K562 (cell line): ENCODE results near the gene MTERF4. TPM values are rescaled to one million over a fixed set of nuclear protein-coding genes. Genes with fewer than 3 reads are reported as not detected.

Experiments used
- ATAC-seq: fragments of 200-7000 bp; cut with Tn5 transposase; 3 replicates; pipeline ENCODE4 v1.9.1; 2020; ENCODE audit warnings: moderate library complexity
- BruUV-seq: library from RNA; stranded (reverse); fragments of 400-500 nt; replicated peaks from 2 replicates; lab custom pipeline; 2021; lab: Mats Ljungman, UMichigan
- CTCF ChIA-PET: fragments of 300-600 bp; formaldehyde crosslinking; extraction: SDS; loops from one replicate; lab custom pipeline; 2021; ENCODE audit warnings: low intra/inter-chr PET ratio; lab: Yijun Ruan, JAX
- POLR2A ChIA-PET: fragments of 300-600, 350-650 bp; sonication (Branson Sonifier 250); formaldehyde crosslinking; extraction: SDS; loops from one replicate; lab custom pipeline; 2021; ENCODE audit warnings: antibody characterized with exemption, inconsistent platforms; lab: Yijun Ruan, JAX
- DNase-seq, 4 experiments: peaks; one replicate each; pipeline versions ENCODE4 v3.0.0 to v3.0.0-alpha.2; 2011 to 2018; ENCODE audit warnings: low spot score in 3 of 4, mixed read lengths in 3 of 4; ENCODE audit errors: extremely low read depth in 1 of 4
- FAIRE-seq: peaks from 2 replicates; lab custom pipeline; 2011; peaks lifted over from hg19 to GRCh38; lab: Jason Lieb, UNC
- H2AFZ ChIP-seq: 2 replicates; pipeline ENCODE4 v1.6.0; 2011; ENCODE audit warnings: low read depth, low read length, control low read depth, inconsistent platforms
- H3K27ac ChIP-seq: fragments of 200-600 bp; 3 replicates; pipeline ENCODE4 v1.8.0; 2011; ENCODE audit warnings: low read depth, mild to moderate bottlenecking, control low read depth, inconsistent platforms, low read length, moderate library complexity, mixed read lengths; ENCODE audit errors: extremely low read depth
- H3K27me3 ChIP-seq, 2 experiments: fragments of 300-600 bp in 1 of 2; 2 replicates in 1 of 2; 3 replicates in 1 of 2; pipeline versions ENCODE4 v1.6.0 to v1.8.0; 2011; ENCODE audit warnings: inconsistent platforms in 2 of 2, low read length in 2 of 2, mild to moderate bottlenecking in 1 of 2, mixed read lengths in 1 of 2, moderate library complexity in 1 of 2; ENCODE audit not compliant: control insufficient read depth in 2 of 2, insufficient read depth in 2 of 2
- H3K36me3 ChIP-seq: fragments of 300-600 bp; 3 replicates; pipeline ENCODE4 v1.8.0; 2011; ENCODE audit warnings: mild to moderate bottlenecking, low read length, inconsistent platforms; ENCODE audit not compliant: control insufficient read depth, insufficient read depth
- H3K4me1 ChIP-seq, 2 experiments: fragments of 200-600 bp in 1 of 2; replicated peaks in 1 of 2; 2 replicates in 1 of 2; 3 replicates in 1 of 2; pipeline versions ENCODE4 v1.5.1 to v1.8.0; 2011; ENCODE audit warnings: inconsistent platforms in 2 of 2, low read length in 2 of 2, mild to moderate bottlenecking in 1 of 2, mixed read lengths in 1 of 2, moderate library complexity in 1 of 2; ENCODE audit not compliant: control insufficient read depth in 2 of 2, insufficient read depth in 2 of 2
- H3K4me2 ChIP-seq: 2 replicates; pipeline ENCODE4 v1.6.1; 2011; ENCODE audit warnings: low read length, control low read depth, inconsistent platforms, mixed read lengths; ENCODE audit not compliant: insufficient read depth
- H3K4me3 ChIP-seq: fragments of 200-600 bp; sonication (generic), shearing (Covaris generic); 2 replicates; pipeline ENCODE4 v1.5.1; 2016; ENCODE audit warnings: control low read depth, inconsistent platforms
- H3K79me2 ChIP-seq: fragments of 200-600 bp; 3 replicates; pipeline ENCODE4 v1.8.0; 2011; ENCODE audit warnings: low read length, inconsistent platforms; ENCODE audit not compliant: control insufficient read depth, insufficient read depth
- H3K9ac ChIP-seq, 2 experiments: 2 replicates each; pipeline versions ENCODE4 v1.6.0 to v1.6.1; 2011; ENCODE audit warnings: low read depth in 2 of 2, low read length in 2 of 2, control low read depth in 1 of 2, inconsistent platforms in 1 of 2, mild to moderate bottlenecking in 1 of 2, mixed read lengths in 1 of 2; ENCODE audit not compliant: insufficient read depth in 1 of 2
- H3K9me1 ChIP-seq: one replicate; pipeline ENCODE4 v1.6.0; 2011; ENCODE audit warnings: inconsistent platforms, mild to moderate bottlenecking, low read length, moderate library complexity; ENCODE audit not compliant: control insufficient read depth, insufficient read depth
- H3K9me3 ChIP-seq: replicated peaks from 2 replicates; pipeline ENCODE4 v1.5.1; 2011; ENCODE audit warnings: low read depth, low read length, inconsistent platforms; ENCODE audit not compliant: control insufficient read depth, insufficient read depth
- H4K20me1 ChIP-seq: replicated peaks from 2 replicates; pipeline ENCODE4 v1.6.1; 2011; ENCODE audit warnings: low read length, inconsistent platforms, mixed read lengths; ENCODE audit not compliant: control insufficient read depth, insufficient read depth
- ATF6 ChIP-seq: sonication (generic); formaldehyde crosslinking; IDR thresholded peaks from 2 replicates; pipeline ENCODE4 v1.4.0; 2020; ENCODE audit warnings: mild to moderate bottlenecking, missing genetic modification reagents
- CAMTA2 ChIP-seq: fragments of 250-450 bp; sonication (Bioruptor Pico); conservative IDR thresholded peaks from 2 replicates; pipeline ENCODE4 v1.5.1; 2022
- CCAR2 ChIP-seq: fragments of 200-400 bp; formaldehyde crosslinking; IDR thresholded peaks from 2 replicates; pipeline ENCODE4 v1.6.1; 2017; ENCODE audit warnings: mild to moderate bottlenecking, low read depth, low read length
- CREM ChIP-seq: IDR thresholded peaks from 2 replicates; pipeline ENCODE4 v1.6.1; 2014; ENCODE audit warnings: antibody characterized with exemption, low read depth
- HDAC3 ChIP-seq: fragments of 450-650 bp; IDR thresholded peaks from 2 replicates; pipeline ENCODE4 v1.6.1; 2018; ENCODE audit warnings: borderline replicate concordance, mild to moderate bottlenecking, moderate library complexity; ENCODE audit not compliant: partially characterized antibody
- NBN ChIP-seq: fragments of 450-650 bp; IDR thresholded peaks from 2 replicates; pipeline ENCODE4 v1.6.1; 2016; ENCODE audit warnings: low read depth, mild to moderate bottlenecking
- PURB ChIP-seq: sonication (generic); formaldehyde crosslinking; IDR thresholded peaks from 2 replicates; pipeline ENCODE4 v1.9.0; 2021; ENCODE audit warnings: low read depth, mild to moderate bottlenecking, missing genetic modification reagents
- RBM25 ChIP-seq: fragments of 200-400 bp; formaldehyde crosslinking; IDR thresholded peaks from 2 replicates; pipeline ENCODE4 v1.6.1; 2018; ENCODE audit warnings: low read length, low read depth, moderate library complexity; ENCODE audit not compliant: severe bottlenecking
- ZNF133 ChIP-seq: fragments of 250-450 bp; sonication (Bioruptor Pico); IDR thresholded peaks from 2 replicates; pipeline ENCODE4 v1.4.0; 2020; ENCODE audit warnings: mild to moderate bottlenecking
- ZNF24 ChIP-seq: fragments of 450-650 bp; IDR thresholded peaks from 2 replicates; pipeline ENCODE4 v1.6.1; 2016
- ZNF431 ChIP-seq: sonication (generic); formaldehyde crosslinking; IDR thresholded peaks from 2 replicates; pipeline ENCODE4 v1.8.0; 2022; ENCODE audit warnings: mild to moderate bottlenecking, missing genetic modification reagents
- ZNF780A ChIP-seq: fragments of 250-450 bp; sonication (Bioruptor Pico); IDR thresholded peaks from 2 replicates; pipeline ENCODE4 v1.5.0; 2021; ENCODE audit warnings: mild to moderate bottlenecking
- WGBS: fragments of 100-300 bp; shearing (Covaris generic); methylation state at CpG from one replicate; pipeline ENCODE4 v1.1.6; 2016; ENCODE audit warnings: low coverage, mixed read lengths; ENCODE audit not compliant: insufficient coverage; ENCODE audit errors: missing lambda C conversion rate; 5-methylcytosine and 5-hydroxymethylcytosine counted together
- in situ Hi-C: fragments of 300-500 bp; cut with MboI; formaldehyde crosslinking; loops from 4 replicates; pipeline ENCODE4 v1.15.0; 2018; ENCODE audit warnings: inconsistent platforms, mixed read lengths
- intact Hi-C: fragments of 100-400 bp; cut with micrococcal nuclease; formaldehyde crosslinking; loops from 2 replicates; pipeline ENCODE4 v1.14.2; 2022
- polyA plus RNA-seq, 8 experiments: library from polyadenylated mRNA; depleted of rRNA in 4 of 8; stranded (reverse) in 5 of 8; unstranded in 3 of 8; fragments of >200 nt; fragmentation: Nextera tagmentation in 2 of 8; fragmentation: Illumina TruSeq in 1 of 8; extraction: Ambion mirVana in 2 of 8; extraction: Trizol in 1 of 8; gene quantifications; 2 replicates each; pipeline versions ENCODE4 v1.2.1 to v1.2.3, GENCODE V29; 2011 to 2014; ENCODE audit warnings: inconsistent platforms in 1 of 8, missing spikeins in 1 of 8
- total RNA-seq, 7 experiments: library from RNA; depleted of rRNA in 6 of 7; stranded (reverse); fragments of >200 nt in 6 of 7; fragmentation: Illumina TruSeq in 2 of 7; extraction: Trizol in 2 of 7; gene quantifications; 2 replicates each; pipeline versions ENCODE4 v1.2.1 to v1.2.3, GENCODE V29; 2011 to 2021; ENCODE audit warnings: low replicate concordance in 1 of 7
- TF ChIP-seq, protein P1 (sequence below): fragments of 250-450 bp; sonication (Bioruptor Pico); IDR thresholded peaks from 2 replicates; pipeline ENCODE4 v1.5.0; 2021
- TF ChIP-seq, protein P2 (sequence below): fragments of 250-450 bp; sonication (Bioruptor Pico); IDR thresholded peaks from 2 replicates; pipeline ENCODE4 v1.5.1; 2021; ENCODE audit warnings: mild to moderate bottlenecking

Gene MTERF4
- total and polyA plus RNA-seq, 9 of the 15 experiments (the other 6 are each of a cell fraction or from before 2014, with no cell fraction given), result 15.3 to 29.6 (median 21.2) TPM

- Histone ChIP-seq H2AFZ (no peak overlapping the region), H3K27ac (no peak overlapping the region), H3K4me2 (no peak overlapping the region), H3K9me1 (no peaks in the 10 kb centered on the region), H3K36me3 (peaks cover 42% of the 10 kb centered on the region; the same call in 2 of the 3 replicates), H3K4me1 (no peaks in the 10 kb centered on the region), H3K79me2 (no peaks in the 10 kb centered on the region), H4K20me1 (no peaks in the 10 kb centered on the region), H3K4me3 (no peak overlapping the region), H3K9me3 (no peaks in the 10 kb centered on the region), H3K9ac (no peak overlapping the region), H3K27me3 (no peaks in the 10 kb centered on the region)
- DNase-seq (no peak), FAIRE-seq (no peak), ATAC-seq (no peak)
- in situ Hi-C loops, result no loop called here
- CTCF ChIA-PET, result no interaction called here
- POLR2A ChIA-PET, result interaction anchor here (0.9 kb wide), 1 partner anchor 129 kb away, joined by 3 read pairs; no protein-coding TSS in a partner anchor
- no TSS peak for BruUV-seq
- TF ChIP-seq PURB (no peak), CREM (no peak), CAMTA2 (CRISPR knock-in tag) (no peak), ZNF780A (CRISPR knock-in tag) (no peak), CCAR2 (no peak), RBM25 (no peak), NBN (no peak), ZNF133 (CRISPR knock-in tag) (no peak), HDAC3 (no peak), ZNF24 (no peak), ZNF431 (CRISPR knock-in tag) (no peak), ATF6 (CRISPR knock-in tag) (no peak)
- TF ChIP-seq, protein P1, sequence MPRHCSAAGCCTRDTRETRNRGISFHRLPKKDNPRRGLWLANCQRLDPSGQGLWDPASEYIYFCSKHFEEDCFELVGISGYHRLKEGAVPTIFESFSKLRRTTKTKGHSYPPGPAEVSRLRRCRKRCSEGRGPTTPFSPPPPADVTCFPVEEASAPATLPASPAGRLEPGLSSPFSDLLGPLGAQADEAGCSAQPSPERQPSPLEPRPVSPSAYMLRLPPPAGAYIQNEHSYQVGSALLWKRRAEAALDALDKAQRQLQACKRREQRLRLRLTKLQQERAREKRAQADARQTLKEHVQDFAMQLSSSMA, result no peak
- TF ChIP-seq, protein P2, sequence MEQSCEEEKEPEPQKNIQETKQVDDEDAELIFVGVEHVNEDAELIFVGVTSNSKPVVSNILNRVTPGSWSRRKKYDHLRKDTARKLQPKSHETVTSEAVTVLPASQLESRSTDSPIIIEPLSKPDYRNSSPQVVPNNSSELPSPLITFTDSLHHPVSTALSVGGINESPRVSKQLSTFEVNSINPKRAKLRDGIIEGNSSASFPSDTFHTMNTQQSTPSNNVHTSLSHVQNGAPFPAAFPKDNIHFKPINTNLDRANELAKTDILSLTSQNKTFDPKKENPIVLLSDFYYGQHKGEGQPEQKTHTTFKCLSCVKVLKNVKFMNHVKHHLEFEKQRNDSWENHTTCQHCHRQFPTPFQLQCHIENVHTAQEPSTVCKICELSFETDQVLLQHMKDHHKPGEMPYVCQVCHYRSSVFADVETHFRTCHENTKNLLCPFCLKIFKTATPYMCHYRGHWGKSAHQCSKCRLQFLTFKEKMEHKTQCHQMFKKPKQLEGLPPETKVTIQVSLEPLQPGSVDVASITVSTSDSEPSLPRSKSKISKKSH, result no peak
- WGBS, result 95% methylated on average over 26 of the region's 29 CpGs
- intact Hi-C loops, result no loop called here
Observed at GRCh38 chr2:241087420-241088268, 14.4 kb downstream of the MTERF4 start.
